Bronchial epithelial cell (primary cell): ENCODE results near the gene TAF1B. TPM values are rescaled to one million over a fixed set of nuclear protein-coding genes. Genes with fewer than 3 reads are reported as not detected.

Experiments used
- DNase-seq: peaks from one replicate; pipeline ENCODE4 v3.0.0-alpha.2; 2010; ENCODE audit warnings: low read depth
- FAIRE-seq: peaks from 2 replicates; lab custom pipeline; 2011; peaks lifted over from hg19 to GRCh38; lab: Jason Lieb, UNC
- H3K27me3 ChIP-seq: 2 replicates; pipeline ENCODE4 v1.5.1; 2011; ENCODE audit warnings: low read length; ENCODE audit not compliant: control insufficient read depth, insufficient read depth
- H3K36me3 ChIP-seq: 2 replicates; pipeline ENCODE4 v1.5.1; 2011; ENCODE audit warnings: low read length; ENCODE audit not compliant: control insufficient read depth, insufficient read depth
- H3K4me3 ChIP-seq: 2 replicates; pipeline ENCODE4 v1.5.1; 2011; ENCODE audit warnings: mild to moderate bottlenecking, low read depth, low read length, control low read depth
- CTCF ChIP-seq: IDR thresholded peaks from 2 replicates; pipeline ENCODE4 v1.5.1; 2011; ENCODE audit warnings: mild to moderate bottlenecking, moderate library complexity, low read length, control low read depth, inconsistent platforms; ENCODE audit not compliant: insufficient read depth, severe bottlenecking
- total RNA-seq: library from RNA; depleted of rRNA; stranded (reverse); fragments of >200 nt; gene quantifications from 2 replicates; pipeline ENCODE4 v1.2.1, GENCODE V29; 2014

The TAF1B gene
- total RNA-seq, 1 donor from 2014 or later = 28.7 TPM

DNA sequence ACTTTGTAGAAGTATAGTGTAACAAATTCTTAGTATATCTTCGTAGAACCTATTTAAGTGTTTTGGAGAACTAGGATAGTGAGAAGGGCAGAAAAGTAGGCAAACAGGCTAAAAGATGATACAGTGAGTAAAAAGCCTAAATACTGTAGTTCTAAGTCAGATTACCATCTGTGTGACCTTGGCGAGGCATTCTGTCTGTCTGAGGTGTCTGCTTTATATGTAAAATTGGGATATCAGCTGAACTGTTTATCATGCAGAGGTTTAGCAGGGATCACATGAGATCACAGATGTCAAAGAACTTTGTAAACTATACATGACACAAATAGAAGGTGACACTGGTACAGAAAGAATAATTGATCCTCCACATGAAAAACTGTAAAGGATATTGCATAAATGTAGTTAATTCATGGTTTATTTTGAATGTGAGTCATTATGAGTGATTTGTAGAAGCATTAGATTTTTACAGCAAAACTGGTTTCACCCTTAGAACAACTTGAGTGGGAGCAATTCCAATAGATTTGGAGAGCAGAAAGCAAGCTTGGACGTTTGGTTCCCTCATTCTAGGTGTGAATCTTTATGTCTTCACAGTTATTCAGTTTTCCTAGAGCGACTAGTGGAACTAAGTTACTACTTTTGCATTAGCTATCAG is 41.9 kb downstream of the TAF1B start:
- Histone ChIP-seq H3K4me3 (no peak overlapping the region), H3K36me3 (peaks cover 4% of the 10 kb centered on the region), H3K27me3 (no peaks in the 10 kb centered on the region)
- no peak for FAIRE-seq
- peak; percentile 32 for DNase-seq
- TF ChIP-seq CTCF = no peak

DNA sequence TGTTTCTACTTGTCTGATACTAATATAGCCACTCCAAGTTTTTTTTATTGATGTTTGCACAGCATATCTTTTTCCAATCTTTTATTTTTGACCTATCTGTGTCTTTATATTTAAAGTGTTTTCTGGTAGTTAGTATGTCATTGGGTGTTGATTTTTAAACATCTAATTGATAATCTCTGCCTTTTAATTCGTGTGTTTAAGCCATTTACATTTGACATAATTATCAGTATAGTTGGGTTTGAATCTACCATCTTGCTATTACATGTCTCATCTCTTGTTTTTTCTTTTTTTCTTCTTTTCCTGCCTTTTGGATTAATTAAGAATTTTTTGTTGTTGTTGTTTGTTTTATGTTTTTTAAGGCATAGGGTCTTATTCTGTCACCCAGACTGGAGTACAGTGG is 44.2 kb downstream of the TAF1B start:
- H3K27me3 ChIP-seq = no peaks in the 10 kb centered on the region
- no peak for TF ChIP-seq CTCF
- peaks cover 4% of the 10 kb centered on the region for H3K36me3 ChIP-seq
- FAIRE-seq (no peak), DNase-seq (no peak)
- no peak overlapping the region for H3K4me3 ChIP-seq

- no peak for TF ChIP-seq CTCF
- DNase-seq (no peak), FAIRE-seq (no peak)
- H3K36me3 ChIP-seq = no peaks in the 10 kb centered on the region
- H3K27me3 ChIP-seq = no peaks in the 10 kb centered on the region
- no peak overlapping the region for H3K4me3 ChIP-seq
Observed at GRCh38 chr2:9889812-9890261, 46.6 kb downstream of the TAF1B start.

GRCh38 chr2:9892236-9892635 is 49.0 kb downstream of the TAF1B start:
- no peaks in the 10 kb centered on the region for H3K36me3 ChIP-seq
- FAIRE-seq (no peak), DNase-seq (no peak)
- H3K4me3 ChIP-seq = no peak overlapping the region
- no peak for TF ChIP-seq CTCF
- no peaks in the 10 kb centered on the region for H3K27me3 ChIP-seq

DNA sequence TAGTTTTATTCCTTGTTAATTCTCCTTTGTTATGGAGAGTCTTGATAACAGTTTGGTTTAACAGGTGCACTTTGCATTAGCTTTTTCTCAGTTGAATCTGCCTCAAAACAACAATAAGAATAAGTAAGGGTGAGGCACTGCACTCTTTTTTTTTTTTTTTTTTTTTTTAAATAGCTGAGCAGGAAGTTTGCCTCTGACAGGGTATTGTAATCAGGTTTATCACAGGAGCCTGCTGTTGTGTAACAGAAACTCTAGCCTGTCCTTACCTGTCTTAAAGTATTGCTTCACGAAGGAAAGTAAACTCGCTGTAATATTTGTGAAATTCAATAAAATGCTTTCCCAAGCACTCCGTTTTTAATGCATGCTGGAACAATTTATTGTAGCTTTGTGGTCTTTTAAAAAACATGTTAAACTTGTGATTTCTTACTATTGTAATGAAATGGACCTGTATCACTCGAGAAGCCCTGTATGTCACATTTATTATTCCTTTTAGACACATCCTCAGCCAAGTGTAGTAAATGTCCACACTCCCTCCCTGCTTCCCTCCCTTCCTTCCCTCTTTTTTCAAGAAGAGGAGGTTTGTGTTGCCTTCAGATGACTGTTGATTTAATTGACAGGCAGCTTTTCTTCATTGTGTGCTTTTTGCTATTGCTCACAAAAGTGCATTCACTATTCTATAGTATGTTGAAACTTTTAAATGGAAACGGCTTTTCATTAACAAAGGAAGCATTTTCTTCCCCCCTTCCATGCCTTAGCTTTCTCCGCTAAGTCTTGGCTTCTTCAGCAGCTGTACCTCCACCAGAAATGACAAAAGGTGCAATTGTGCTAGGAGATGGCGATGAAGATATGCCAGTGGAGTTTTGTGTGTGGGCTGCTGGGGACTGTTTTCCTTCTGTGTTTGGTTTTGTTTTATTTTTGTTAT is 52.7 kb downstream of the TAF1B start:
- no peaks in the 10 kb centered on the region for H3K27me3 ChIP-seq
- no peak overlapping the region for H3K4me3 ChIP-seq
- peak; percentile 98 for DNase-seq
- no peaks in the 10 kb centered on the region for H3K36me3 ChIP-seq
- no peak for TF ChIP-seq CTCF
- FAIRE-seq = no peak
